H1 (cell line): Measurements from ENCODE around the gene DUOX1. TPM values are rescaled to one million over a fixed set of nuclear protein-coding genes. Genes with fewer than 3 reads are reported as not detected.

Source experiments
- CBX5 ChIP-seq: fragments of 300-800, 300-1000 bp; sonication (generic); IDR thresholded peaks from 2 replicates; pipeline ENCODE4 v1.7.1; 2016; ENCODE audit warnings: antibody characterized with exemption, low read length, low read depth
- CBX8 ChIP-seq: fragments of 300-800, 300-1000 bp; sonication (generic); IDR thresholded peaks from 2 replicates; pipeline ENCODE4 v1.7.1; 2016; ENCODE audit warnings: low read depth, low read length, borderline replicate concordance
- CHD2 ChIP-seq: IDR thresholded peaks from 2 replicates; pipeline ENCODE4 v1.6.1; 2012; ENCODE audit warnings: low read length, improper control_type of control experiment
- CTBP2 ChIP-seq: IDR thresholded peaks from 2 replicates; pipeline ENCODE4 v1.7.0; 2011; ENCODE audit warnings: borderline replicate concordance, mild to moderate bottlenecking, moderate library complexity, mixed read lengths, low read length; ENCODE audit not compliant: insufficient read depth, insufficient read length
- HDAC2 ChIP-seq, 2 experiments: fragments of 300-600 bp in 1 of 2; sonication (generic) in 1 of 2; IDR thresholded peaks; 2 replicates each; pipeline ENCODE4 v1.6.1; 2011 to 2012; ENCODE audit warnings: low read depth in 2 of 2, low read length in 2 of 2, mild to moderate bottlenecking in 2 of 2, moderate library complexity in 2 of 2, borderline replicate concordance in 1 of 2, inconsistent platforms in 1 of 2
- MAX ChIP-seq: IDR thresholded peaks from 2 replicates; pipeline ENCODE4 v1.6.1; 2012; ENCODE audit warnings: inconsistent platforms
- SIN3A ChIP-seq, 2 experiments: IDR thresholded peaks in 1 of 2; conservative IDR thresholded peaks in 1 of 2; 2 replicates each; pipeline ENCODE4 v1.6.1; 2011 to 2012; ENCODE audit warnings: low read length in 2 of 2, improper control_type of control experiment in 1 of 2, low read depth in 1 of 2, mild to moderate bottlenecking in 1 of 2
- SIX5 ChIP-seq: IDR thresholded peaks from 2 replicates; pipeline ENCODE4 v1.6.1; 2011; ENCODE audit warnings: mild to moderate bottlenecking, low read depth, low read length
- SP1 ChIP-seq: IDR thresholded peaks from 2 replicates; pipeline ENCODE4 v1.6.1; 2011; ENCODE audit warnings: low read depth, low read length
- TBP ChIP-seq: IDR thresholded peaks from 2 replicates; pipeline ENCODE4 v1.6.1; 2011; ENCODE audit warnings: low read depth, low read length, improper control_type of control experiment
- polyA plus RNA-seq, 7 experiments: library from polyadenylated mRNA; depleted of rRNA in 3 of 7; stranded (reverse) in 5 of 7; unstranded in 2 of 7; fragments of >200 nt in 5 of 7; fragments of 200-250 nt in 2 of 7; gene quantifications; 1 replicate in 5 of 7; 2 replicates in 1 of 7; 4 replicates in 1 of 7; pipeline versions ENCODE4 v1.2.1 to v1.2.3, GENCODE V29; 2011 to 2013; ENCODE audit warnings: missing spikeins in 2 of 7, mixed read lengths in 2 of 7
- total RNA-seq: library from RNA; stranded (reverse); fragmentation: NEBNext Ultra II Directional; extraction: Animal tissue kit (Norgen Biotek cat#: 25700); gene quantifications from 2 replicates; pipeline ENCODE4 v1.2.1, GENCODE V29; 2021
- TF ChIP-seq, protein P1 (sequence below): fragments of 300-600 bp; sonication (generic); IDR thresholded peaks from 2 replicates; pipeline ENCODE4 v1.7.1; 2012; ENCODE audit warnings: low read length, moderate library complexity, mild to moderate bottlenecking, inconsistent platforms; ENCODE audit not compliant: insufficient replicate concordance

Gene DUOX1
- total and polyA plus RNA-seq, 2 of the 8 experiments (the other 6 are each of a cell fraction or from before 2014, with no cell fraction given) = 0.84 to 1.4 TPM

- TF ChIP-seq, protein P1, sequence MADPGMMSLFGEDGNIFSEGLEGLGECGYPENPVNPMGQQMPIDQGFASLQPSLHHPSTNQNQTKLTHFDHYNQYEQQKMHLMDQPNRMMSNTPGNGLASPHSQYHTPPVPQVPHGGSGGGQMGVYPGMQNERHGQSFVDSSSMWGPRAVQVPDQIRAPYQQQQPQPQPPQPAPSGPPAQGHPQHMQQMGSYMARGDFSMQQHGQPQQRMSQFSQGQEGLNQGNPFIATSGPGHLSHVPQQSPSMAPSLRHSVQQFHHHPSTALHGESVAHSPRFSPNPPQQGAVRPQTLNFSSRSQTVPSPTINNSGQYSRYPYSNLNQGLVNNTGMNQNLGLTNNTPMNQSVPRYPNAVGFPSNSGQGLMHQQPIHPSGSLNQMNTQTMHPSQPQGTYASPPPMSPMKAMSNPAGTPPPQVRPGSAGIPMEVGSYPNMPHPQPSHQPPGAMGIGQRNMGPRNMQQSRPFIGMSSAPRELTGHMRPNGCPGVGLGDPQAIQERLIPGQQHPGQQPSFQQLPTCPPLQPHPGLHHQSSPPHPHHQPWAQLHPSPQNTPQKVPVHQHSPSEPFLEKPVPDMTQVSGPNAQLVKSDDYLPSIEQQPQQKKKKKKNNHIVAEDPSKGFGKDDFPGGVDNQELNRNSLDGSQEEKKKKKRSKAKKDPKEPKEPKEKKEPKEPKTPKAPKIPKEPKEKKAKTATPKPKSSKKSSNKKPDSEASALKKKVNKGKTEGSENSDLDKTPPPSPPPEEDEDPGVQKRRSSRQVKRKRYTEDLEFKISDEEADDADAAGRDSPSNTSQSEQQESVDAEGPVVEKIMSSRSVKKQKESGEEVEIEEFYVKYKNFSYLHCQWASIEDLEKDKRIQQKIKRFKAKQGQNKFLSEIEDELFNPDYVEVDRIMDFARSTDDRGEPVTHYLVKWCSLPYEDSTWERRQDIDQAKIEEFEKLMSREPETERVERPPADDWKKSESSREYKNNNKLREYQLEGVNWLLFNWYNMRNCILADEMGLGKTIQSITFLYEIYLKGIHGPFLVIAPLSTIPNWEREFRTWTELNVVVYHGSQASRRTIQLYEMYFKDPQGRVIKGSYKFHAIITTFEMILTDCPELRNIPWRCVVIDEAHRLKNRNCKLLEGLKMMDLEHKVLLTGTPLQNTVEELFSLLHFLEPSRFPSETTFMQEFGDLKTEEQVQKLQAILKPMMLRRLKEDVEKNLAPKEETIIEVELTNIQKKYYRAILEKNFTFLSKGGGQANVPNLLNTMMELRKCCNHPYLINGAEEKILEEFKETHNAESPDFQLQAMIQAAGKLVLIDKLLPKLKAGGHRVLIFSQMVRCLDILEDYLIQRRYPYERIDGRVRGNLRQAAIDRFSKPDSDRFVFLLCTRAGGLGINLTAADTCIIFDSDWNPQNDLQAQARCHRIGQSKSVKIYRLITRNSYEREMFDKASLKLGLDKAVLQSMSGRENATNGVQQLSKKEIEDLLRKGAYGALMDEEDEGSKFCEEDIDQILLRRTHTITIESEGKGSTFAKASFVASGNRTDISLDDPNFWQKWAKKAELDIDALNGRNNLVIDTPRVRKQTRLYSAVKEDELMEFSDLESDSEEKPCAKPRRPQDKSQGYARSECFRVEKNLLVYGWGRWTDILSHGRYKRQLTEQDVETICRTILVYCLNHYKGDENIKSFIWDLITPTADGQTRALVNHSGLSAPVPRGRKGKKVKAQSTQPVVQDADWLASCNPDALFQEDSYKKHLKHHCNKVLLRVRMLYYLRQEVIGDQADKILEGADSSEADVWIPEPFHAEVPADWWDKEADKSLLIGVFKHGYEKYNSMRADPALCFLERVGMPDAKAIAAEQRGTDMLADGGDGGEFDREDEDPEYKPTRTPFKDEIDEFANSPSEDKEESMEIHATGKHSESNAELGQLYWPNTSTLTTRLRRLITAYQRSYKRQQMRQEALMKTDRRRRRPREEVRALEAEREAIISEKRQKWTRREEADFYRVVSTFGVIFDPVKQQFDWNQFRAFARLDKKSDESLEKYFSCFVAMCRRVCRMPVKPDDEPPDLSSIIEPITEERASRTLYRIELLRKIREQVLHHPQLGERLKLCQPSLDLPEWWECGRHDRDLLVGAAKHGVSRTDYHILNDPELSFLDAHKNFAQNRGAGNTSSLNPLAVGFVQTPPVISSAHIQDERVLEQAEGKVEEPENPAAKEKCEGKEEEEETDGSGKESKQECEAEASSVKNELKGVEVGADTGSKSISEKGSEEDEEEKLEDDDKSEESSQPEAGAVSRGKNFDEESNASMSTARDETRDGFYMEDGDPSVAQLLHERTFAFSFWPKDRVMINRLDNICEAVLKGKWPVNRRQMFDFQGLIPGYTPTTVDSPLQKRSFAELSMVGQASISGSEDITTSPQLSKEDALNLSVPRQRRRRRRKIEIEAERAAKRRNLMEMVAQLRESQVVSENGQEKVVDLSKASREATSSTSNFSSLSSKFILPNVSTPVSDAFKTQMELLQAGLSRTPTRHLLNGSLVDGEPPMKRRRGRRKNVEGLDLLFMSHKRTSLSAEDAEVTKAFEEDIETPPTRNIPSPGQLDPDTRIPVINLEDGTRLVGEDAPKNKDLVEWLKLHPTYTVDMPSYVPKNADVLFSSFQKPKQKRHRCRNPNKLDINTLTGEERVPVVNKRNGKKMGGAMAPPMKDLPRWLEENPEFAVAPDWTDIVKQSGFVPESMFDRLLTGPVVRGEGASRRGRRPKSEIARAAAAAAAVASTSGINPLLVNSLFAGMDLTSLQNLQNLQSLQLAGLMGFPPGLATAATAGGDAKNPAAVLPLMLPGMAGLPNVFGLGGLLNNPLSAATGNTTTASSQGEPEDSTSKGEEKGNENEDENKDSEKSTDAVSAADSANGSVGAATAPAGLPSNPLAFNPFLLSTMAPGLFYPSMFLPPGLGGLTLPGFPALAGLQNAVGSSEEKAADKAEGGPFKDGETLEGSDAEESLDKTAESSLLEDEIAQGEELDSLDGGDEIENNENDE = no peak
- TF ChIP-seq CBX8 (no peak), CBX5 (no peak), CHD2 (no peak), SIN3A (conservative IDR thresholded peaks at IDR 0.05 in 1 of 2, IDR thresholded peaks at IDR 0.05 in 1 of 2; ENCODE audit: low read depth in 1 of 2, low read length in 2 of 2) (no peak), SP1 (no peak), MAX (no peak), TBP (no peak), CTBP2 (no peak), SIX5 (no peak), HDAC2 (IDR thresholded peaks at IDR 0.05; ENCODE audit: borderline replicate concordance in 1 of 2, low read depth in 2 of 2, low read length in 2 of 2) (no peak)
These were observed 53.7 kb downstream of the DUOX1 start (continued) for GRCh38 chr15:45183511-45183910.
